CD1c-positive myeloid dendritic cell (primary cell): Measurements from ENCODE around the gene ZNF80.
"Not testable (repeated sequence)": the region's sequence is repeated elsewhere in the genome, so short reads cannot be mapped to it uniquely, and the experiment has no call there.

Experiments used
- DNase-seq: peaks from one replicate; pipeline ENCODE4 v3.0.0-alpha.2; 2016; ENCODE audit errors: extremely low spot score

The ZNF80 gene

GRCh38 chr3:114237478-114237877 is at the start of gene ZNF80:
Gene ZNF80, minus strand, starts transcription at chr3:114237578. Its CDS starts 504 bp downstream, at chr3:114237074.
- DNase-seq = not testable (repeated sequence)

DNA sequence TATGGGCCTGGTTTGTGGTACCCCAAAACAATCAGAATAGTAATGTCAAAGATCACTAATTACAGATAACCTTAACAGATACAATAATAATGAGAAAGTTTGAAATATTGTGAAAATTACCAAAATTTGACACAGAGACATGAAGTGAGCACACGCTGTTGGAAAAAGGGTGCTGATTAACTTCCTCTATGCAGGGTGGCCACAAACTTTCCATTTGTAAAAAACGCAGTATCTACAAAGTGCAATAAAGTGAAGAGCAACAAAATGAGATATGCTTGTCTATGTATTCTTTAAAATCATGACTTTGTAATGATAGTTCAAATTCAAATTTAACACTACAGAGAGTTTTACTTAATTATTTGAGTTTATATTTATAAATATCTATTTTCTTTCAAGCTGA is 48.9 kb upstream of the ZNF80 start:
- DNase-seq = no peak

DNA sequence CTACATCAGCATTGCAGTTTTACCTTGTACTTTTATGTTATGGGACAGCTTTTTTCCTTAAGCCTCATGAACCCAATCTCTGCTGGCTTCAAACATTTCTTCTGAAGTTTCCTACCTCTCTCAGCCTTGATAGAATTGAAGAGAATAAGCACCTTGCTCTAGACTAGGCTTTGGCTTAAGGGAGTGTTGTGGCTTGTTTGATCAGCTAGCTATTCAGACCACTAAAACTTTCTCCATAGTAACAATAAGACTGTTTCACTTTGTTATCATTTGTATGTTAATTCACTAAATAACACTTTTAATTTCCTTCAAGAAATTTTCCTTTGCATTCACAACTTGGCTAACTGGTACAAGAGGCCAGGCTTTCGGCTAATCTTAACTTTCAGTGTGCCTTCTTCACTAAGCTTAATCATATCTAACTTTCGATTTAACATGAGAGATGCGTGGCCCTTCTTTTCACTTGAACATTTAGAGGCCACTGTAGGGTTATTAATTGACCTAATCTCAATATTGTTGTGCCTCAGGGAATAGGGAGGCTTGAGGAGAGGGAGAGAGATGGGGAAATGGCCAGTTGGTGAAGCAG is 48.4 kb upstream of the ZNF80 start:
- DNase-seq = no peak

GRCh38 chr3:114284644-114285043 is 47.3 kb upstream of the ZNF80 start:
- DNase-seq = no peak

GRCh38 chr3:114276856-114277255 is 39.5 kb upstream of the ZNF80 start:
- not testable (repeated sequence) for DNase-seq

- DNase-seq = no peak
Measured at GRCh38 chr3:114274929-114275328, 37.6 kb upstream of the ZNF80 start.

DNA sequence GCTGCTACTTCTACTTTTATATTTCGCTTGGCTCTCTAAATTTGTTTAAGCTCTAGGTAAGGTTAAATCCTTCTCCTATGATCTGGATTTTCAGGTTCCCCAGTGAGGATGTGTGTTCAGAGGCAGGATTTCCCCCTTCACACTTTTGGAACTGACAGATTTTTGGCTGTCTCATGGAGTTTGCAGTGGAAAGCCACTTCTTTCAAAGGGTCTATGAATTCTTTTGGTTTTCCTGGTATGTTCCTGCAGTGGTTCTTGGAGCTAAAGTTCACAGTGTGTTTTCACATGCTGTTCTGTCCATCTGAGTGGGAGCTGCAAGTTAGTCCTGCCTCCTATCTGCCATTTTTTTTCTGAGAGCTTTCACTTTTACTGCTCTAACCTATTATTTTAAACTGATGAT is 34.9 kb upstream of the ZNF80 start:
- no peak for DNase-seq

DNA sequence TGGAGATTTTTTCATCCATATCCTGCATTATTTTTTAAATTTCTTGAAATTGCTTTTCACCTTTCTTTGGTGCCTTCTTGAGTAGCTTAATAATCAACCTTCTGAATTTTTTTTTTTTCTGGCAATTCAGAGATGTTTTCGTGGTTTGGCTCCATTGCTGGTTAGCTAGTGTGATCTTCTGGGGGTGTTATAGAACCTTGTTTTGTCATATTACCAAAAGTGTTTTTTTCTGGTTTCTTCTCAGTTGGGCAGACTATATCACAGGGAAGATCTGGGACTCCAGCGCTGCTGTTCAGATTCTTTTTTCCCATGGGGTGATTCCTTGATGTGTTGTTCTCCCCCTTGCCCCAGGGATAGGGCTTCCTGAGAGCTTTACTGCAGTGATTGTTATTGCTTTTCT is 32.6 kb upstream of the ZNF80 start:
- DNase-seq = no peak

DNA sequence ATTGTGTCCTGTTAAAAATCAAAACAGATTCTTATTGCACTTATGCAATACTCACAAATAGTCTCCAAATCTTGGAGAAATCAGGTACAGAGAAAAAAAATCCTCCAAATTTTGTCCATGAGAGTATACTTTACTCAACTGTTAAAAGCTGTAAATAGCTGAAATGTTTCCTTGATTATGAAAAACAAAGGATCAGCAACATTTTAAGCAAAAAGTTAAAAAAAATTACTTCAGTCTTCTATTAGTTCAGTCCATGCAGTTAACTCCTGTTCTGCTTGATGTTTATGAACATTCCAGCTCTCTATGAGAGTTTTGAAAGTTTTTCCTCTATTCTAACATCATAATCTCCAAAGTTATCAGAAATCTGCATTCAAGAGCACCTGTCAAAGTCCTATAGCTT is 22.8 kb upstream of the ZNF80 start:
- DNase-seq = no peak

DNA sequence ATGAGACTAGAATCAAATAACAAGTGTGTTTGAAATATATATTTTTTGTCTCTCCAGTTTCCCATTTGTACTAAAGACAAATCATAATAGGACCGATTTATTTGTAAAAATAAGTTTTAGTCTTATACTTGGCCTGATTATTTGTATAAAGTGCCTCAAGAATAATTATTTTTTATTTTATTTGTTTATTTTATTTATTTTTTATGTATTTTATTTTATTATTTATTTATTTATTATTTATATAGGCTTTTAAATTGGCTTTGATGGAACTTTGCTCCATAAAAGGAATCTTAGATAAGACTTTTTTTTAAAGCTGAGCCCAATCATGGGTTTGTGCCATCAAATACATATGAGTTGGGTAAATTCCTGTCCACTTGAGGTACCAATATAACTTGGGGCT is 22.2 kb upstream of the ZNF80 start:
- DNase-seq = no peak

GRCh38 chr3:114253505-114253904 is 16.1 kb upstream of the ZNF80 start:
- no peak for DNase-seq

GRCh38 chr3:114252954-114253353 is 15.6 kb upstream of the ZNF80 start:
- DNase-seq = no peak

DNA sequence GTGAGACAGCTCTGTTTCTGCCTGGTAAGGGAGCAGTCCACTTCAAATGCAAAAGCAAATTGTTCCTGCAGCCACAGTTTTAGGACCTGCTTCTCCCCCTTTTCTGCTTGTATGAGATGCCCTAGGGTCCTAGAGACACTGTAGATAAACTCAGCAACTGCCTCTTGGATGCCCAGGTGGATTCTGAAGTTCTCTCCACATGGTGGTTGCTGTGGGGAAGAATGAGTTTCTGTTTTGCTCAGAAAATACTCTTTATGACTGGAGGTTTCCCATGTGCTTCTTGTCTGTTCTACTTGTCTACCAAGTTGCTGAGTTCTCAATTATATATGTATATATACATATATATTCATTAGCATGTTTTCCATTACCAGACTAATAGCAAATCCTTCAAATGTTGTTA is 5.6 kb upstream of the ZNF80 start:
- DNase-seq = no peak

DNA sequence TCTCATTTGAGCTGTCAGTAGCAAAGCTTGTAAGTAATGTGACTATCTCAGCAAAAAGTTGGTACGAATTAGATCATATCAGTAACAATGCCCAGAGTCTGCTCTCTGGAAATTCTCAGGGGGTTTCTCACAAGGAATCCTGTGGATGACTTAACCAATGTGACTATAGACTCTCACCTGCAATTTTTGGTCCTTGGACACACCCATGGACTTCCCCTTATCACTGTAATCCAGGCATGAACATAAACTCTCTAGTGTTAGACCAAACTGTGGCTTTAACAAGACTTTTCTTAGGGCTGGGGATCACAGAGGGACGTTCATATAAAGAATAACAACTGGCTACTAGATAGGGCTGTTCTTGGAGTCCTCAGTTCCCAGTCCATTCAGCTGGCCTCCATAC is 3.9 kb upstream of the ZNF80 start:
- no peak for DNase-seq

DNA sequence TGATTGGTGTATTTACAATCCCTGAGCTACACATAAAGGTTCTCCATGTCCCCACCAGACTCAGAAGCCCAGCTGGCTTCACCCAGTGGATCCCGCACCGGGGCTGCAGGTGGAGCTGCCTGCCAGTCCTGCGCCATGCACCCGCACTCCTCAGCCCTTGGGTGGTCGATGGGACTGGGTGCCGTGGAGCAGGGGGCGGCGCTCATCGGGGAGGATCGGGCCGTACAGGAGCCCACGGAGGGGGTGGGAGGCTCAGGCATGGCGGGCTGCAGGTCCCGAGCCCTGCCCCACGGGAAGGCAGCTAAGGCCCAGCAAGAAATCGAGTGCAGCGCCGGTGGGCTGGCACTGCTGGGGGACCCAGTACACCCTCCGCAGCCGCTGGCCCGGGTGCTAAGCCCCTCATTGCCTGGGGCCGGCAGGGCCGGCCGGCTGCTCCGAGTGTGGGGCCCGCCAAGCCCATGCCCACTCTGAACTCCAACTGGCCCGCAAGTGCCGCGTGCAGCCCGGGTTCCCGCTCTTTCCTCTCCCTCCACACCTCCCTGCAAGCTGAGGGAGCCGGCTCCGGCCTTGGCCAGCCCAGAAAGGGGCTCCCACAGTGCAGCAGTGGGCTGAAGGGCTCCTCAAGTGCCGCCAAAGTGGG is 888 bp upstream of the ZNF80 start:
- not testable (repeated sequence) for DNase-seq

DNA sequence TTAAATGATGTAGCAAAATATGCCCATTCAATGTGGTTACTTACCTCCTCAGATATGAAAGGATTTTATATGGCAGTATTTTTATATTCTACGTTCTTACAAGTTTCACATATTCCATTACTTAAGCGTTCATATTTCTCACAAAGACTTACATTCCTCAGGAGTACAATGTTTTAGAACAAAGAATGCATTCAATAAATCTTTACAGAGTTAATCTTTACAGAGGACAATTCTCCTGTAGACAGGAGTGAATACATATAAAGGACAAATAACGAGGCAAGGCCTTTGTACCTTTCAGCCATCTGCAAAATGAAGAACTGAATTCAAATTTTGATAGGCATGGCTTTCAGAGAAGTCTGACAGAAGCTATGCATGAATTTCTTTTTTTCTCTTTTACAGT is 1.9 kb downstream of the ZNF80 start:
- DNase-seq = no peak

DNA sequence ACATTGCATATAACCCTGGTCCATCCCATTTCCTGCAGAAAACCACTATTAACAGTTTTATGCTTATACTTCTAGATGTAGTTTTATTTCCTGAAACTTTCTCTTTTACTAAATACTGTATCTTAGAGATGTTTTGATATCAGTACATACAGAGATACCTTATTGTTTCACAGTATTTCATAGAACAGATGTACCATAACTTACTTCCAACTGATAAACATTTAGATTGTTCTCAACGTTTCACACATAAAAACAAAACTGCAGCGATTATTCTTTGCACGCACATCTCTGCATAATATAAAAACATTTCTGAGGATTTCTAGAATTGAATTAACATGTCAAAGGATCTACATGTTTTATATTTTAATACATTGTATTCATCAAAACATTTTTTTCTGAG is 2.6 kb downstream of the ZNF80 start:
- no peak for DNase-seq

GRCh38 chr3:114231616-114232015 is 5.8 kb downstream of the ZNF80 start:
- no peak for DNase-seq

- no peak for DNase-seq
Measured at GRCh38 chr3:114227076-114227475, 10.3 kb downstream of the ZNF80 start.

GRCh38 chr3:114226313-114226712 is 11.1 kb downstream of the ZNF80 start:
- DNase-seq = no peak

DNA sequence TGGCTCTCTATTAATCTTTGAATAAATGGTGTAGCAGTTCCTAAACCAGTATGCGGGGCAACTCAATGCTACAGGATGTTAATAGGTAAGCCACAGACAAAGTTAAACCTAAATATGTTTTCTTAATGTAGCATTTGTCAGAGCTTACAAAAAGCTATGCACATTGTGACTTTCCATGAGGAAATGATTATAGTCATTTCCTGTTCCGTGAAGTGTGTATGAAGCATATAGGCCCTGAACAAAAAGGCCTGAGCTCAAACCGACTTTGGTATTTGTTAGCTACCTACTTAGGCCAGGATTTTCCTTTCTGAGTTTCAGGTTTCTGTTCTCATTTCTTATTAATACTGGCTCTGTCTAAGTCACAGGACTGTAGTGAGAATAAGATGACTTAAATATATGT is 14.2 kb downstream of the ZNF80 start:
- DNase-seq = peak; percentile 5

DNA sequence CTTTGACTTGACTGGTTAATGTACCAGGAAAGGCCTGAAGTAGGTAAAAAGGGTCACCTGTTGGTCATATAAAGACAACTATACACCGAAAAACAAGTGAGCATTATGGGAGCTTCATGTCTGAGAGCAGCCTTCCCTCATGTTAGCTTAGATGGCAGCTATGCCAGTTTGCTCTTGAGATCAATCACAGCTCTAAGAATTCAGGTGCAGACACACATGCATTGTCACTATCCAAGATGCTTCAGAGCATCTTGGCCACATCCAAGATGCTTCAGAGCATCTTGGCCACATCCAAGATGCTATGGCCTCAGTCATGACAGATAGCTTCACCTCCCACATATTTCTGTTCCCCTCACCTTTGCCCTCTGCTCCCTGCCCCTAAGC is 15.5 kb downstream of the ZNF80 start:
- DNase-seq = no peak

- DNase-seq = peak; percentile 6
Measured at GRCh38 chr3:114221165-114221880, 16.1 kb downstream of the ZNF80 start.
